ENCODE measurements around the gene KDF1. TPM values are rescaled to one million over a fixed set of nuclear protein-coding genes. Genes with fewer than 3 reads are reported as not detected.

The KDF1 gene
- total RNA-seq, 1 donor from 2014 or later: 0.21 TPM

DNA sequence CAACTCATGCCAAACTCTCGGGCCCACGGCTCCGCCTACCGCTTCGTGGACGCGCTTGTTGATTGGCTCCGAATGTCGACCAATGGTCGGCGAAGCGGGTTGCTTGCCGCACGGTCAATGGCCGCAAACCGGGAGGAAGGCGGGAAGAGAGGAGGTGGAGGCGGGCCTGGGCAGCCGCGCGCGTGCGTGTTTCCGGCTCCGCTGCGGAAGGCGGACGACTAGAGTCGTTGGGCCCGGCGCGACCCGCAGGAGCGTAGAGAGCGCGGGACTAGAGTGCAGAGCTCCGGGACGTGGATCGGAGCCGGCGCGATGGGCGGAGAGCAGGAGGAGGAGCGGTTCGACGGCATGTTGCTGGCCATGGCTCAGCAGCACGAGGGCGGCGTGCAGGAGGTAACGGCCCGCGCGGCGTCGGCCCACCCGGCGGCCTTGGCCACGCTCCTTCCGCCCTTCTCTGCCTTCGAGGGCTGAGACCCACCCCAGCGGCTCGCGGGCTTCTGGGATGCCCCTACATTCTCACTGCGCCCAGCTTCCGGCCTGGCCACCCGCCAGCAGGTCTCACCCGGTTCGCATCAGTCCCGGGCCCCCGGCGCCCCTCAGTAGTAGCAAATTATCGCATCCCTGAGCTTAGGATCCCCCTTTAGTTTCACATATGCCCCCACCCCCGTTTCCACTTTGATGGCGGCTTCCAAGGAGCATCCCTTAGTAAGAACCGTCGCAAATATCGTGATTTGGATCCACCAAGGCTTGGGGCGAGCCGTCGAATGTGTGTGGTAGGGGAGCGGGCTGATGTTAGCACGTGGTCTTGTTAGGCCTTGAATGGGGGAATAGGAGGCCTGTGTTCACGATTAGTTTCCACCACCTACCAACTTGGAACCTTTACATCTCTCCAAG lies 38.5 kb downstream of the KDF1 start, which contains the start of gene NUDC:
TSS of gene NUDC (plus strand) at position 204 of the 891 bp plus-strand sequence. CDS start at position 310, 106 bp downstream.
- H3K4me3 Mint-ChIP-seq (ENCODE audit: unreplicated experiment): peak within 1 kb of the TSS; percentile 94
- peak; percentile 95 for DNase-seq (ENCODE audit: low spot score)
- TF ChIP-seq, protein P1, sequence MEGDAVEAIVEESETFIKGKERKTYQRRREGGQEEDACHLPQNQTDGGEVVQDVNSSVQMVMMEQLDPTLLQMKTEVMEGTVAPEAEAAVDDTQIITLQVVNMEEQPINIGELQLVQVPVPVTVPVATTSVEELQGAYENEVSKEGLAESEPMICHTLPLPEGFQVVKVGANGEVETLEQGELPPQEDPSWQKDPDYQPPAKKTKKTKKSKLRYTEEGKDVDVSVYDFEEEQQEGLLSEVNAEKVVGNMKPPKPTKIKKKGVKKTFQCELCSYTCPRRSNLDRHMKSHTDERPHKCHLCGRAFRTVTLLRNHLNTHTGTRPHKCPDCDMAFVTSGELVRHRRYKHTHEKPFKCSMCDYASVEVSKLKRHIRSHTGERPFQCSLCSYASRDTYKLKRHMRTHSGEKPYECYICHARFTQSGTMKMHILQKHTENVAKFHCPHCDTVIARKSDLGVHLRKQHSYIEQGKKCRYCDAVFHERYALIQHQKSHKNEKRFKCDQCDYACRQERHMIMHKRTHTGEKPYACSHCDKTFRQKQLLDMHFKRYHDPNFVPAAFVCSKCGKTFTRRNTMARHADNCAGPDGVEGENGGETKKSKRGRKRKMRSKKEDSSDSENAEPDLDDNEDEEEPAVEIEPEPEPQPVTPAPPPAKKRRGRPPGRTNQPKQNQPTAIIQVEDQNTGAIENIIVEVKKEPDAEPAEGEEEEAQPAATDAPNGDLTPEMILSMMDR (IDR thresholded peaks at IDR 0.05; ENCODE audit: unreplicated experiment): no peak
- peaks cover 12% of the 10 kb centered on the region for H3K4me1 Mint-ChIP-seq (ENCODE audit: unreplicated experiment)
- H3K36me3 Mint-ChIP-seq (ENCODE audit: low read depth, unreplicated experiment): peaks cover 10% of the 10 kb centered on the region
- peaks cover 6% of the 10 kb centered on the region for H3K27me3 Mint-ChIP-seq (ENCODE audit: unreplicated experiment)
- H3K9me3 Mint-ChIP-seq (ENCODE audit: unreplicated experiment): no peaks in the 10 kb centered on the region
- H3K27ac Mint-ChIP-seq (ENCODE audit: unreplicated experiment): peak within 1 kb of the TSS; percentile 95

DNA sequence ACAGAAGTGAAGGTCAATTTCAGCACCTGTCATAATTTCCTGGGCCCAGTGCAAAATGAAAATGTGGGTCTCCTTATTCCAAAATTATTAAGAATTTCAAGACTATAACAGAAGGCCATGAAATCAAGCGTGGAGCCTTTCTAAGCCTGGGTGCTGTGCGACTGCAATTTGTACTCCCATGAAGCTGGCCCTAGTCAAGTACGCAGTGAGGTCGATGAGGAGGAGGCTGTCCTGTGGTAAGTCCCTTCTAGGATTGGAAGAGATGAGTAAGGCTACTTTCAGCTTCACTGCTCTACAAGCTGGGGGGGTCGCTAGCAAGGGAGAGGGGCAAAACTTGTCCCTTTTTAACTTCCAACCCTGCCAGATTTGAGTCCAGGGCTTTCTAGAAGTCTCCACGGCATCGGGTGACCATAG lies 39.1 kb downstream of the KDF1 start:
- DNase-seq (ENCODE audit: low spot score): no peak
- Mint-ChIP-seq H3K27ac (ENCODE audit: unreplicated experiment) (peak overlapping the region; percentile 95), H3K9me3 (ENCODE audit: unreplicated experiment) (no peaks in the 10 kb centered on the region), H3K4me3 (ENCODE audit: unreplicated experiment) (peak overlapping the region; percentile 94), H3K4me1 (ENCODE audit: unreplicated experiment) (peaks cover 12% of the 10 kb centered on the region), H3K36me3 (ENCODE audit: low read depth, unreplicated experiment) (peaks cover 8% of the 10 kb centered on the region), H3K27me3 (ENCODE audit: unreplicated experiment) (peaks cover 6% of the 10 kb centered on the region)
- TF ChIP-seq, protein P1 (IDR thresholded peaks at IDR 0.05; ENCODE audit: unreplicated experiment): no peak

DNA sequence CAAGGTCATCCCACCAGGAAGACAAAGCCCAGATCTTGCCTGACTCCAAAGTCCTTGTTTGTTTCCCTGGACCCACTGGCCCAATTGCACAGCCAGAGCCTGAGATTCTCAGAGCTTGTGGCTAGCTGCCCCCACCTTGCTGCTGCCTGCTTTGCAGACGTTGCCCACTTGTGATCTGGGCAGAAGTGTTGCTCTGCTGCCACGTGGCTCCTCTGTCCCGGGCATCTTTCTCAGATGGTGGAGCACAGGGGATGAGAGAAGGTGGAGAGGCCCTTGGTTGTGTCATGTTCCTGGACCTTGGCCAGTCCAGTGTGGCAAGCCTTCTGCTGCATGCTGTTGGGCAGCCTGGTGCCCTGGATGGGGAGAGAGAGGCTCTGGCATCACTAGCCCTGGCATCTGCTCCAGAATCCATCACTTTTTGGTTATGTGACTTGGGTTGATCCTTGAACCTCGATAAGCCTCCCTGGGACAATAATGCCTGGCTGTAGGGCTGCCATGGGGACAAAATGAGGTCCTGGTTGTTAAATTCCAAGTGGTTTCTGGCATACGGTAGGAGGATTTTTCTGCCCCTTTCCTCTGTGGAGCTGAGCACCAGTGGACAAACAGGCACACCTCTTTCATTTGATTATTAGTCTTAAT lies 44.9 kb downstream of the KDF1 start:
- H3K9me3 Mint-ChIP-seq (ENCODE audit: unreplicated experiment): no peaks in the 10 kb centered on the region
- peaks cover 1% of the 10 kb centered on the region for H3K27me3 Mint-ChIP-seq (ENCODE audit: unreplicated experiment)
- H3K27ac Mint-ChIP-seq (ENCODE audit: unreplicated experiment): no peak overlapping the region
- no peaks in the 10 kb centered on the region for H3K36me3 Mint-ChIP-seq (ENCODE audit: low read depth, unreplicated experiment)
- H3K4me1 Mint-ChIP-seq (ENCODE audit: unreplicated experiment): no peaks in the 10 kb centered on the region
- no peak overlapping the region for H3K4me3 Mint-ChIP-seq (ENCODE audit: unreplicated experiment)
- TF ChIP-seq, protein P1 (IDR thresholded peaks at IDR 0.05; ENCODE audit: unreplicated experiment): no peak
- DNase-seq (ENCODE audit: low spot score): no peak

DNA sequence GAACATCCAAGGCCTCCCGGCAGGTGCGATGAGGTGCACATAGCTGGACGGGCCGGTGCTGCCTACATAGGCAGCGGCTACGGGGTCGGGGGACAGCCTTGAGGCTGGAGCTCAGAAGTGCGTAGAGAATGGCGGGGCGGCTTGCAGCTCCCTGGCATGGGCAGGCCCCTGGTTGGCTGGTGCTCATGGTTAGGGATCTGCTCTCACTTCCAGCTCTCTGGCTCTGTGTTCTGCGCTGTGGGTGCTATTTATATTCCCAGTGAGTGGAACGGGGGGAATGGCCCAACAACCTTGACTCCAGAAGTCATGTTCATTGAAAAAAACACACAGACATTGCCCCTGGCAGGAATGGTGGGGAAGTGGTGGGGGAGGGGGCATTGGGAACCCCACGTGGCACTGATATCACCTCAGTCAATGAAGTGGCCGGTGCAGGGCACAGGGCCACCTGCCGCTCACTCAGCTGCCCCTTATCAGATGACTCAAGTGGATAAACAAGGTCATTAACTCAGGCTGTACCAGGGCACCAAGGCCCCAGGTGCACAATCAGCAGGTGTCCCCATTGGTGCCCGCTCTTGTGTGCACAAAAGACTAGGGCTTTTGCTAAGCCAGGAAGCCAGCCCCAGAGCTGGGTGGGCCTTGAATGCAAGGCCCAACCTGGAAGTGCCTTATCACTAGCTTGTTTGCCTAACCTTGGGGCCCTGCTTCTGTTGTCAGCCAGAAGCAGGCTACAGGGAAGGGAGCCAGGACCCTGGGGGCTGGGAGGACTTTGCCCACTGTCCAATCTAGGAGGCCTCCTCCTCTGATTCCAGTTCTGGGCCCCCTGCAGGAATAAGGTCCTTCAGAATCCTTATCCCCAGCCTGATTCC lies 46.3 kb downstream of the KDF1 start, which contains the start of gene NR0B2:
TSS of gene NR0B2 (minus strand) at position 222 of the 866 bp plus-strand sequence. CDS start at position 187, 35 bp downstream.
- Mint-ChIP-seq H3K27me3 (ENCODE audit: unreplicated experiment) (peaks cover 3% of the 10 kb centered on the region), H3K27ac (ENCODE audit: unreplicated experiment) (no peak within 1 kb of the TSS), H3K4me3 (ENCODE audit: unreplicated experiment) (no peak within 1 kb of the TSS), H3K4me1 (ENCODE audit: unreplicated experiment) (no peaks in the 10 kb centered on the region), H3K9me3 (ENCODE audit: unreplicated experiment) (no peaks in the 10 kb centered on the region), H3K36me3 (ENCODE audit: low read depth, unreplicated experiment) (no peaks in the 10 kb centered on the region)
- no peak for DNase-seq (ENCODE audit: low spot score)
- TF ChIP-seq, protein P1 (IDR thresholded peaks at IDR 0.05; ENCODE audit: unreplicated experiment): no peak

Measured in endothelial cell (in vitro differentiated cells).